ENCODE results near the gene AKAP9.
"Not testable (repeated sequence)": the region's sequence is repeated elsewhere in the genome, so short reads cannot be mapped to it uniquely, and the experiment has no call there.

Gene AKAP9

GRCh38 chr7:91940572-91941341 is at the start of gene AKAP9:
TSS of gene AKAP9 (plus strand) at chr7:91940862. CDS start at chr7:91941100, 238 bp downstream.
- peak; percentile 85 for DNase-seq

- no peak for DNase-seq
Measured at GRCh38 chr7:91892099-91892705, 48.5 kb upstream of the AKAP9 start.

DNA sequence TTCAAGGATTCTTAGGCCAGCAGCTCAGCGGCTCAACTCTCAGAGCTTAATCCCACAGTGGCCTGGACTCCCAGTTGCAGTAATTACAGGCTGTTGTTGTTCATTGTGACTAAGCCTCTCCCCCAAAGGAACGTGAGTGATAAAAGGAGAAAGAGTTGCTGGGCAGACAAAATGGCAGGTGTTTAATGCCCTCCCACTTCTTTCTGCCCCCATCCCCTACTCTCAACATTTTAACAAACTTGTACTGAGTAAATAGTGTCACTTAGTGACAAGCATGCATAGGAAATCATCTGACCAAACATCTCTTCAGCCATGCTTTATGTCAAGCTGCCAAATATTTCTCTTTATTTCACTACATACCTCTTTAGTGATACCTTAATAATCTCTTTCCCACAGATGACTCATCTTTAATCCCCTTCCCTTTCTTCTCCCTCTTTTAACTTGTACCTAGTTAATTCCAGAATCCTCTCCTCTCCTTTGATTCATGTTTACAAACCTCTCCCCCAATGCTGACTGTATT is 47.8 kb upstream of the AKAP9 start:
- DNase-seq, result no peak

DNA sequence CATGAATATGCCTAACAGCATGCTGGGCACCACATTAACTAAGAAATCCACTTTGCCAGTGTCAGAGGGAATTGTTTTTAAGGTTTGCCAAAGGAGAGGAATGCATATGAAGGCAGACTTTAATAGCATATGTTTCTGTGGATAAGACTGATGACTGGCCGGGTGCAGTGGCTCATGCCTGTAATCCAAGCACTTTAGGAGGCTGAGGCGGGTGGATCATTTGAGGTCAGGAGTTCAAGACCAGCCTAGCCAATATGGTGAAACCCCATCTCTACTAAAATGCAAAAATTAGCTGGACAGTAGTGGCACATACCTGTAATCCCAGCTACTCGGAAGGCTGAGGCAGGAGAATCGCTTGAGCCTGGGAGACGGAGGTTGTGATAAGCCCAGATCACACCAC is 47.0 kb upstream of the AKAP9 start:
- not testable (repeated sequence) for DNase-seq

GRCh38 chr7:91894781-91895480 is 45.7 kb upstream of the AKAP9 start:
- DNase-seq, result no peak

DNA sequence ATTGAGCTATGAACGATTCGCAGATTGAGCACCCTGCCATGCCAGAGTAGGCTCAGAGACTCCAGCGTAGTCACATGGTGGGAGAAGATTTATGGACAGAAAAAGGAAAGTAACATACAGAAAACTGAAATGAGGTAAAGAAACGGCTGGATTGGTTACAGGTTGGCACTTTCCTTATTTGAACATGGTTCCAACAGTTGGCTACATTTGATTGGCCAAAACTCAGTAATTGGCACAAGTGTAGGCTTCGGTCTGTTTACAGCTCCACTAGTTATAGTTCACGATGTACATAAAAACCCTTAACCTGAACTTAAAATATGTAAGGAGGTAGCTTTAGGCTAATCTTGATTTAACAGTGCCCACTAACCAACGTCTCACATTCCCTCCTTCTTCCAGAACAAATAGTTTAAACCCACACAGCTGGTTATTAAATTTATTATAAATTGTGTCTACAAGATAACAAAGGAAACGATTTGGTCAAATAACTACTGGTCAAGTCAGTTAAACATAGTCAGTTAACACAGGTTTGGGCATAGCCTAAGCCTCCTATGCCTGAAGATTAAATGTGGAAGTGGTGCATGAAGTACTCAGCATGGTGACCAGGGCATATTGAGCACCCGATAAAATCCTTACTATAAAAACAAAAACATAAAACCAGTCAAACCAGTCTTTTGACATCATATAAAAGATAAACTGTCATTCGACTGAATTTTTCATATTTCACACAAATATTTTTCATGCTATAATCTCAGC is 42.2 kb upstream of the AKAP9 start:
- no peak for DNase-seq

DNA sequence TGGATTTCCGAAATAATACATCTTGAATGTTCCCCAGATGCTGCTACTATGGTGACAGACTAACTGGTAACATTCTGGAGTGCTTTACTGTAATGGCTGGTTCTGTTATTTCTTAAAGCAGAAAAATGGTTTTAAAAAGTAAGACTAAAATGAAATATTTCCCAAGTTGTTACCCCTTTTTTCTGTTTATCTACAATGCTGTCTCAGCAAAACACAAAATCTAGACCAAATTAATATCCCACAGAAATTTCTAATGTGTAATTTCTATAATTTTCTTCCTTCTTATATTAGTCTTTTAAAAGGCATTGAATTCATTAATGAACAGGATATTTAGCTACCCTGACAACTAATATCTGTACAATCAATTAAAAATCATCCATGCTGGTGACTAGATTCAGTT is 41.1 kb upstream of the AKAP9 start:
- no peak for DNase-seq

DNA sequence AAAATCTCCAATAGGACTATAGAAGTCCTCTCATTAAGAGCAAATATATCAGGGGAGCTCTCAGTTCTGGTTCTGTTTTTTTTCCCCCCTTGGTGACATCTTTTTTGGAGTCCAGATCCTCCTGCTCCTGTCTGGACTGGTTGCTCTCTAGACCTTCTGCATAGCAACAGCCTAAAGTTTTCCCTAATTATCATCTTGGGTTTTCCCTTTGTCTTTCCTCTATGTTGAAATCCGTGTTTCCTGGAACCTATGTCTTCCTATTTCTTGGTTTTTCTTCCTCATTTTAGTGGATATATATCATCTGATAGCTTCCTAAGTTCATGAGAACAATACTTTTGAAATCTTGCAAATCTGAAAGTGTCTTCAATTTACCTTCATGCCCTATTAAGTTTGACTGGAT is 30.5 kb upstream of the AKAP9 start:
- DNase-seq, result no peak

DNA sequence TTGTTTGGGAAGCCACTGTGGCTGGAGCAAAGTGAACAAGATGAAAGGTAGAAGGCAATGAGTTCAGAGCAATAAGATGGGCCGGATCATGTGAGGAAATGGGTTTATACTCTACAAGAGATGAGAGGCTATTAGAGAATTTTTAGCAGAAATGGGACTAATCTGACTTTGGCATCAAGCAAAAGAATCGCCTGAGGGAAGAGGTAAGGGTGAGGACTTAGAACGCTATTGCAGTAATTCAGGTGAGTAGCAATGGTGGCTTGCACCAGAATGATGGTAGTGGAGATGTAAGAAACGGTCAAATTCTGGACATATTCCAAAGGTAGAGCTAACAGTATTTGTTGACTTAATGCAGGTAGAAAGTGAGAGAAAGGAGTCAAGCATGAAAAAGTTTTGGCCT is 29.5 kb upstream of the AKAP9 start:
- DNase-seq, result no peak

GRCh38 chr7:91912494-91912893 is 28.2 kb upstream of the AKAP9 start:
- no peak for DNase-seq

DNA sequence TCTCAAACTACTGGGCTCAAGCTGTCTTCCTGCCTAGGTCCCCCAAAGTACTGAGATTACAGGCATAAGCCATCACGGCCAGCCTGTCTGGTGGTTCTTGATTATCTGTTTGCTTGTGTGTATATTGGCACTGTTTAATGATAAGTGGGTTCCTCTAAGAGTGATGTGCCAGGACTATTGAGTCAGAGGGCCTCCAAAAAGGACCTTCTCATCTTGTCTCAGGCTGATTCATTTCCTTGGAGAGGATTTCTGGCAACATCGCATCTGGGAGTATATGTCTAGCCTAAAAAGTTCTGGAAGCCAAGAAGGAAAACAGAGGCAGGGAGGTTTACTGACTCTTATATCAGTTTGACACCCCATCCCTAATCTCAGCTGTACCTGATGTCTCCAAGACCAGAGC is 27.1 kb upstream of the AKAP9 start:
- no peak for DNase-seq

DNA sequence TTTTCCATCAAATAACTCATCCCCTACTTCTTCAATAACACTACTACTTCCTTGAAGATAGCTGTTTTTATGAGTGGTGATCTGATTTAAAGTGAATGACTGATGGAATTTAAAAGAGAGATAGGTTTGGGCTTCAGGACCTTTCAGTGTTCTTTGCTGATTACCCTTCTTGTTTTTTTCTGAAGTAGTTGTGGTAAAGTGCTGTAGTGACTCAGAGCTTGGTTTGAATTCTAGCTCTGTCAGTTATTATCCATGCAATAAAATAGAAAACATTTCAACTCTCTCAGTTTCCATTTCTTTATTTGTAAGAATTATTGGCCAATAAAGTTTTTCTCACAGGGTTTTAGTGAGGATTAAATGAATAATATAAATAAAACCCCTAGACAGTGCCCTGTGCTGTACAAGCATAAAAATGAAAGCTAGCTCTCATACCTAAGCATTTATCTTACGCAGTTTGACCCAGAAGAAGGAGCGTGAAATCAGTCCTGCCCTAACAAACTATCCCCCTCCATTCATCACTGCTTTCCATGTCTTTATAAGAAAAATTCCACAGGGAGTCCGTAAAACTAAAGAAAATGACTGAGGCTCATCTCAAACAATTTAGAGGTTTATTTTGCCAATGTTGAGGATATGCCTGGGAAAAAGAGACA is 25.1 kb upstream of the AKAP9 start:
- DNase-seq, result no peak

DNA sequence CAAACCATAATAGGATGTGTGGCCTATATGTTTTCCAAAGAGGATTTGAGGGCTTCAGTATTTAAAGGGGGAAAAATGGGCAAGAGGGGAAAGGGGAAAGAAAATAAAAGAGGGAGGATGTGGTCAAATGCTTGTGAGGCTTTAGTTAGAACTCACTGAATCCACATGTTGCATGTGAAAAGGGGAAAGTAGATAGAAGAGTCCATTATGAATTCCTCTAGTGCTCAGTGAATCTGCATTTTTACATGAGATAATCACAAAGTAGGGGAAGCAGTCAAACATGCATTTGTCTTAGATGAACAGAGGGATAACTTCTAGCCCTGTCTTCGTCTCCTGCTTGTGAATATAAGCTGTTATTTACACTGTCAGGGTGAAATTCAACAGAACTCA is 24.6 kb upstream of the AKAP9 start:
- no peak for DNase-seq

DNA sequence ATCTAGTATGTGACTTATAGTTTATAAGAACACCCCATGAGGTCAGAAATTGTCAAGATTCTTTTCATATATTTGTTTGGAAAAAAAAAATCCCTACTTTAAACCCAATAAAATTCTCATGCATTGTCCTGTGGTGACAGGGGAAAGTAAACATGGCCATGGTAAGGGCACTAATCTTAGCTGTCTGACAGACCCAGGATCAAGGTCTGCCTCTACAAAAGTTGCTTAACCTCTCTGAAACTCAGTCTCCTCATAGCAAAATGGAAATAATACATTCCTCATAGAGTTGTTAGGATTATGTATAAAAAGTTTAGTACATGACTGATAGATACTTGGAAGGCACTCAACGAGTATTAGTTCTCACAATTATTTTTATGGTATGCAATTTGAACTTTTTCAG is 22.3 kb upstream of the AKAP9 start:
- DNase-seq, result no peak

DNA sequence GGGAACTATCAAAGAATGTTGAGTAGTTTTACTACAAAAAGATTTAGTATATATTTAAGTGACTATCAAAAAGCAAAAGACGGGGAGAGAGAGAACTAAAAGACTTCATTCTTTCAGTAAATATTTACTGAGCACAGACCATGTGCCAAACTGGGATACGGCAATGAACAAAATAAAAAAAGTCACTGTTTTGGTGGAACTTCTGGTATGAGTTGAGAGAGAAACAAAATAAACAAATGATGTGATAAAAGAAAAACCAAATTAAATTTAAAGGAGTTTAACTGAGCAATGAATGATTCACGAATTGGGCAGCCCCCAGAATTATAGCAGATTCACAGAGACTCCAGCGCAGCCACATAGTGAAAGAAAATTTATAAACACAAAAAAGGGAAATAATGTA is 17.8 kb upstream of the AKAP9 start:
- DNase-seq, result no peak

DNA sequence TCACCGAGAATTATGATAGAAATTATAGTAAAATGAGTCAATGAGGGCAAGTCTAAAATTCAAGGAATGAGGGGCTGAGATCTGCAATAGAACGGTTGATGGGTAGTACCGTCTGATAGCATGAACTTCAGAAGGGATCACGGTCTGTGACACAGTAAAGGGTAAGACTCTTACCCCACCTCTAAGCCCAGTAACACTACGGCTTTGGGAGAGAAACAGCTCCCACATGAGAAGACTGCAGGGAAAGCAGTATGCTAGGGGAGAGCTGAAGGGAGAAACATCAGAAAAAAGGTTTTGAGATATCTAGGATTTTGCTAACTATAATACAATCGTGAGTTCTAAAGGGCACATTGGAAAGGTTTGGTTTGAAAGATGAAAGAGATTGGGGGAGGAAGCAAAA is 12.8 kb upstream of the AKAP9 start:
- no peak for DNase-seq

- no peak for DNase-seq
Measured at GRCh38 chr7:91929463-91929862, 11.2 kb upstream of the AKAP9 start.

- peak; percentile 24 for DNase-seq
Measured at GRCh38 chr7:91940171-91940570, 491 bp upstream of the AKAP9 start.

GRCh38 chr7:91941450-91941849 is 788 bp downstream of the AKAP9 start:
- peak; percentile 36 for DNase-seq

- DNase-seq, result no peak
Measured at GRCh38 chr7:91942312-91942711, 1.6 kb downstream of the AKAP9 start.

- DNase-seq, result not testable (repeated sequence)
Measured at GRCh38 chr7:91944970-91945369, 4.3 kb downstream of the AKAP9 start.

DNA sequence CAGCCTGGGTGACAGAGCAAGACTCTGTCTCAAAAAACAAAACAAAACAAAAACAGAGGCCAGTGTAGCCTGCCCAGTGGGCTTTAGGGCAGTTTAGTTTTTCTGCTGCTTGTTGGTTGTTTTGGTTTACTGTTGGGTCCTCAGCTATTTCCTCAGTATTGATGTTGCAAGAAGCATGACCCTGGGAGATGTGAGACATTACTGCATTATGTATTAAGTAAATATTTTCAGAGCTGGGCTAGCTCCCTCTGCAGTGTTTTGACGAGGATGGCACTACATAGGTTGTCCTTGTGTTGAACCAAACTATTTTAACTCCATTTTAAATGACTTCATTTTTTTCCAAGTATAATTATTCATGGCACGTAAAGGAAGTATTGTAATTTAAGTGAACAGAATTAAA is 4.8 kb downstream of the AKAP9 start:
- no peak for DNase-seq

DNA sequence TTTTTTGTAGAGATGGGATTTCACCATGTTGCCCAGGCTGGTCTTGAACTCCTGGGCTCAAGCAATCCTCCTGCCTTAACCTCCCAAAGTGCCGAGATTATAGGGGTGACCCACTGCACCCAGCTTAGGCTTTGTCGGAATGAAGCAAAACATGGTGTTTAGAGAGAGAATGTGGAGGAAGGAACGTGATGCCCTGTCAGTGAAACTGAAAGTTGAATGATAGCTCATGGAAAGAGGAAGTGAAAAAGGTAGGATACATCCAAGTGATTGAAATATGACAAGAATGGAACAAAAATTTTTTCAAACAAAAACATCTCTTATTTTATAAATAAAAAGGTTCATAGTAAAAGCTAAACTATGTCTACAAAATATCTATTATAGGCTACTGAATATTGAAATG is 5.9 kb downstream of the AKAP9 start:
- no peak for DNase-seq
